CD8-positive, alpha-beta memory T cell (primary cell): ENCODE data around the gene OR8B3. TPM values are rescaled to one million over a fixed set of nuclear protein-coding genes. Genes with fewer than 3 reads are reported as not detected.
A peak's percentile ranks its signal among the peaks of the same experiment; 100 is the strongest.

Source experiments
- CTCF ChIA-PET: fragments of 350-600 bp; sonication (Branson Sonifier 250); formaldehyde crosslinking; loops from one replicate; lab custom pipeline; 2021; ENCODE audit warnings: antibody characterized with exemption; lab: Charles Lee
- POLR2A ChIA-PET: fragments of 350-600 bp; sonication (Branson Sonifier 250); formaldehyde crosslinking; loops from one replicate; lab custom pipeline; 2021; ENCODE audit warnings: antibody characterized with exemption; lab: Charles Lee
- DNase-seq, 5 donors: peaks; one replicate each; pipeline versions ENCODE4 v3.0.0 to v3.0.0-alpha.2; 2020 to 2022; ENCODE audit warnings: mixed read lengths in 1 of 5
- H3K27ac ChIP-seq: one replicate; pipeline ENCODE4 v1.7.0; 2013; ENCODE audit warnings: low read depth, mild to moderate bottlenecking, low read length, moderate library complexity
- H3K27me3 ChIP-seq: 2 replicates; pipeline ENCODE4 v1.7.0; 2013; ENCODE audit warnings: low read length, mild to moderate bottlenecking; ENCODE audit not compliant: insufficient read depth, poor library complexity, severe bottlenecking
- H3K36me3 ChIP-seq: 2 replicates; pipeline ENCODE4 v1.7.0; 2013; ENCODE audit warnings: mild to moderate bottlenecking, low read length, moderate library complexity; ENCODE audit not compliant: insufficient read depth
- H3K4me1 ChIP-seq: 2 replicates; pipeline ENCODE4 v1.7.0; 2013; ENCODE audit warnings: mild to moderate bottlenecking, low read length, moderate library complexity; ENCODE audit not compliant: insufficient read depth
- H3K4me3 ChIP-seq: 2 replicates; pipeline ENCODE4 v1.7.0; 2013; ENCODE audit warnings: mild to moderate bottlenecking, low read length
- H3K9me3 ChIP-seq: 2 replicates; pipeline ENCODE4 v1.7.0; 2013; ENCODE audit warnings: mild to moderate bottlenecking, low read length
- H3K27ac Mint-ChIP-seq, 8 donors: one replicate each; pipeline ENCODE4 v1.8.0; 2020 to 2021; ENCODE audit warnings: mixed read lengths in 8 of 8, mild to moderate bottlenecking in 6 of 8, inconsistent platforms in 3 of 8, moderate library complexity in 3 of 8
- H3K27me3 Mint-ChIP-seq, 2 donors: one replicate each; pipeline ENCODE4 v1.8.0; 2020 to 2021; ENCODE audit warnings: mixed read lengths in 2 of 2, mild to moderate bottlenecking in 1 of 2, moderate library complexity in 1 of 2
- H3K36me3 Mint-ChIP-seq, 3 donors: one replicate each; pipeline ENCODE4 v1.8.0; 2020 to 2021; ENCODE audit warnings: mixed read lengths in 3 of 3, inconsistent platforms in 1 of 3, mild to moderate bottlenecking in 1 of 3
- H3K4me1 Mint-ChIP-seq, 3 donors: one replicate each; pipeline ENCODE4 v1.8.0; 2020 to 2021; ENCODE audit warnings: mixed read lengths in 3 of 3, inconsistent platforms in 1 of 3, mild to moderate bottlenecking in 1 of 3
- H3K4me3 Mint-ChIP-seq, 7 donors: one replicate each; pipeline ENCODE4 v1.8.0; 2020 to 2021; ENCODE audit warnings: mixed read lengths in 7 of 7, mild to moderate bottlenecking in 6 of 7, moderate library complexity in 4 of 7, inconsistent platforms in 2 of 7
- H3K9me3 Mint-ChIP-seq, 5 donors: one replicate each; pipeline ENCODE4 v1.8.0; 2020 to 2022; ENCODE audit warnings: mixed read lengths in 5 of 5, mild to moderate bottlenecking in 3 of 5, moderate library complexity in 2 of 5, inconsistent platforms in 1 of 5
- polyA plus RNA-seq: library from polyadenylated mRNA; unstranded; fragments of 300-500 nt; fragmentation: Illumina TruSeq; gene quantifications from one replicate; pipeline ENCODE4 v1.2.3, GENCODE V29; 2021
- total RNA-seq, 2 experiments: library from RNA; stranded (reverse); gene quantifications; one replicate each; pipeline ENCODE4 v1.2.3, GENCODE V29; 2021

OR8B3 gene
- total RNA-seq (not detected), polyA plus RNA-seq (not detected)

GRCh38 chr11:124398924-124399323, at the start of gene OR8B3:
Gene OR8B3, minus strand, starts transcription at chr11:124399024. Its CDS starts 1,673 bp downstream, at chr11:124397351.
- H3K4me1 ChIP-seq = no peaks in the 10 kb centered on the region
- Mint-ChIP-seq H3K27me3 (peaks cover 0 to 2% of the 10 kb centered on the region in 2 donors), H3K27ac (no peak within 1 kb of the TSS), H3K4me3 (no peak within 1 kb of the TSS), H3K4me1 (peaks cover 0 to 3% (median 0%) of the 10 kb centered on the region in 3 donors), H3K9me3 (no peaks in the 10 kb centered on the region), H3K36me3 (no peaks in the 10 kb centered on the region)
- H3K9me3 ChIP-seq = no peaks in the 10 kb centered on the region
- H3K4me3 ChIP-seq = no peak within 1 kb of the TSS
- no peak for DNase-seq
- H3K27me3 ChIP-seq = no peaks in the 10 kb centered on the region
- POLR2A ChIA-PET = no interaction called here
- CTCF ChIA-PET = no interaction called here
- H3K27ac ChIP-seq = no peak within 1 kb of the TSS
- no peaks in the 10 kb centered on the region for H3K36me3 ChIP-seq

- no peaks in the 10 kb centered on the region for H3K27me3 ChIP-seq
- H3K36me3 Mint-ChIP-seq = no peaks in the 10 kb centered on the region
- no peaks in the 10 kb centered on the region for H3K4me1 ChIP-seq
- H3K9me3 Mint-ChIP-seq = peaks cover 0 to 8% (median 0%) of the 10 kb centered on the region in 5 donors
- no peaks in the 10 kb centered on the region for H3K4me1 Mint-ChIP-seq
- H3K27ac Mint-ChIP-seq = peak overlapping the region in 1 of 8 donors; percentile 12
- ChIA-PET CTCF (no interaction called here), POLR2A (no interaction called here)
- H3K9me3 ChIP-seq = no peaks in the 10 kb centered on the region
- H3K4me3 ChIP-seq = no peak overlapping the region
- no peaks in the 10 kb centered on the region for H3K36me3 ChIP-seq
- H3K27me3 Mint-ChIP-seq = no peaks in the 10 kb centered on the region
- no peak overlapping the region for H3K27ac ChIP-seq
- H3K4me3 Mint-ChIP-seq = no peak overlapping the region
- DNase-seq = no peak
Observed at GRCh38 chr11:124446916-124447315, 48.1 kb upstream of the OR8B3 start.

- Mint-ChIP-seq H3K27ac (no peak within 1 kb of the TSS), H3K9me3 (peaks cover 0 to 2% (median 0%) of the 10 kb centered on the region in 5 donors), H3K36me3 (no peaks in the 10 kb centered on the region), H3K4me3 (no peak within 1 kb of the TSS), H3K4me1 (no peaks in the 10 kb centered on the region), H3K27me3 (no peaks in the 10 kb centered on the region)
- Histone ChIP-seq H3K4me3 (no peak within 1 kb of the TSS), H3K27me3 (no peaks in the 10 kb centered on the region), H3K9me3 (no peaks in the 10 kb centered on the region), H3K36me3 (no peaks in the 10 kb centered on the region), H3K27ac (no peak within 1 kb of the TSS), H3K4me1 (no peaks in the 10 kb centered on the region)
- DNase-seq = no peak
- POLR2A ChIA-PET = no interaction called here
- CTCF ChIA-PET = no interaction called here
Observed at GRCh38 chr11:124445646-124446150, 46.9 kb upstream of the OR8B3 start, which contains the start of gene OR8B8. Gene OR8B8, minus strand, starts transcription at chr11:124445696. Its CDS starts 4,611 bp downstream, at chr11:124441085.

- Histone ChIP-seq H3K9me3 (no peaks in the 10 kb centered on the region), H3K4me3 (no peak overlapping the region), H3K36me3 (no peaks in the 10 kb centered on the region), H3K27me3 (no peaks in the 10 kb centered on the region), H3K4me1 (no peaks in the 10 kb centered on the region), H3K27ac (no peak overlapping the region)
- DNase-seq = no peak
- Mint-ChIP-seq H3K36me3 (no peaks in the 10 kb centered on the region), H3K4me3 (no peak overlapping the region), H3K9me3 (peaks cover 0 to 2% (median 0%) of the 10 kb centered on the region in 5 donors), H3K4me1 (no peaks in the 10 kb centered on the region), H3K27ac (no peak overlapping the region), H3K27me3 (no peaks in the 10 kb centered on the region)
- ChIA-PET CTCF (no interaction called here), POLR2A (no interaction called here)
Observed at GRCh38 chr11:124442847-124443246, 44.0 kb upstream of the OR8B3 start.

GRCh38 chr11:124442442-124442841, 43.6 kb upstream of the OR8B3 start:
- ChIA-PET POLR2A (no interaction called here), CTCF (no interaction called here)
- Mint-ChIP-seq H3K9me3 (peaks cover 0 to 2% (median 0%) of the 10 kb centered on the region in 5 donors), H3K27ac (no peak overlapping the region), H3K4me1 (no peaks in the 10 kb centered on the region), H3K27me3 (peaks cover 0 to 1% of the 10 kb centered on the region in 2 donors), H3K36me3 (no peaks in the 10 kb centered on the region), H3K4me3 (no peak overlapping the region)
- H3K27me3 ChIP-seq = no peaks in the 10 kb centered on the region
- no peak for DNase-seq
- no peaks in the 10 kb centered on the region for H3K4me1 ChIP-seq
- H3K4me3 ChIP-seq = no peak overlapping the region
- no peaks in the 10 kb centered on the region for H3K36me3 ChIP-seq
- no peak overlapping the region for H3K27ac ChIP-seq
- H3K9me3 ChIP-seq = no peaks in the 10 kb centered on the region

GRCh38 chr11:124441519-124441918, 42.7 kb upstream of the OR8B3 start:
- Histone ChIP-seq H3K27me3 (no peaks in the 10 kb centered on the region), H3K36me3 (no peaks in the 10 kb centered on the region), H3K9me3 (no peaks in the 10 kb centered on the region), H3K27ac (no peak overlapping the region), H3K4me3 (no peak overlapping the region), H3K4me1 (no peaks in the 10 kb centered on the region)
- peaks cover 0 to 1% of the 10 kb centered on the region in 2 donors for H3K27me3 Mint-ChIP-seq
- no peak overlapping the region for H3K4me3 Mint-ChIP-seq
- ChIA-PET POLR2A (no interaction called here), CTCF (no interaction called here)
- no peaks in the 10 kb centered on the region for H3K36me3 Mint-ChIP-seq
- no peaks in the 10 kb centered on the region for H3K4me1 Mint-ChIP-seq
- DNase-seq = no peak
- peaks cover 0 to 2% (median 0%) of the 10 kb centered on the region in 5 donors for H3K9me3 Mint-ChIP-seq
- H3K27ac Mint-ChIP-seq = no peak overlapping the region

GRCh38 chr11:124441081-124441480, 42.3 kb upstream of the OR8B3 start:
- CTCF ChIA-PET = no interaction called here
- Histone ChIP-seq H3K9me3 (no peaks in the 10 kb centered on the region), H3K36me3 (no peaks in the 10 kb centered on the region), H3K27ac (no peak overlapping the region), H3K4me3 (no peak overlapping the region), H3K27me3 (no peaks in the 10 kb centered on the region), H3K4me1 (no peaks in the 10 kb centered on the region)
- no peaks in the 10 kb centered on the region for H3K4me1 Mint-ChIP-seq
- no peak for DNase-seq
- POLR2A ChIA-PET = no interaction called here
- peaks cover 0 to 2% (median 0%) of the 10 kb centered on the region in 5 donors for H3K9me3 Mint-ChIP-seq
- H3K27me3 Mint-ChIP-seq = peaks cover 0 to 1% of the 10 kb centered on the region in 2 donors
- no peaks in the 10 kb centered on the region for H3K36me3 Mint-ChIP-seq
- H3K27ac Mint-ChIP-seq = no peak overlapping the region
- H3K4me3 Mint-ChIP-seq = no peak overlapping the region

GRCh38 chr11:124440608-124441007, 41.8 kb upstream of the OR8B3 start:
- no peaks in the 10 kb centered on the region for H3K36me3 Mint-ChIP-seq
- no peak overlapping the region for H3K4me3 Mint-ChIP-seq
- POLR2A ChIA-PET = no interaction called here
- no peaks in the 10 kb centered on the region for H3K4me1 ChIP-seq
- no peak overlapping the region for H3K27ac Mint-ChIP-seq
- no peaks in the 10 kb centered on the region for H3K27me3 ChIP-seq
- no peak overlapping the region for H3K4me3 ChIP-seq
- H3K9me3 Mint-ChIP-seq = peaks cover 0 to 2% (median 0%) of the 10 kb centered on the region in 5 donors
- H3K27ac ChIP-seq = no peak overlapping the region
- CTCF ChIA-PET = no interaction called here
- peaks cover 0 to 1% of the 10 kb centered on the region in 2 donors for H3K27me3 Mint-ChIP-seq
- H3K9me3 ChIP-seq = no peaks in the 10 kb centered on the region
- no peaks in the 10 kb centered on the region for H3K4me1 Mint-ChIP-seq
- DNase-seq = no peak
- no peaks in the 10 kb centered on the region for H3K36me3 ChIP-seq
